Fibroblast of mammary gland (primary cell): ENCODE data around the gene IL15RA.
"Not testable (repeated sequence)": the region's sequence is repeated elsewhere in the genome, so short reads cannot be mapped to it uniquely, and the experiment has no call there.

Source experiments
- DNase-seq: peaks from one replicate; pipeline ENCODE4 v3.0.0-alpha.2; 2010; ENCODE audit warnings: low read depth
- H3K4me3 ChIP-seq: 2 replicates; pipeline ENCODE4 v1.5.1; 2011; ENCODE audit warnings: low read depth, mild to moderate bottlenecking, low read length, moderate library complexity; ENCODE audit not compliant: control insufficient read depth
- CTCF ChIP-seq: conservative IDR thresholded peaks from 2 replicates; pipeline ENCODE4 v1.5.1; 2011; ENCODE audit warnings: low read depth, low read length, inconsistent platforms; ENCODE audit not compliant: control insufficient read depth, insufficient read depth

Gene IL15RA

GRCh38 chr10:5951721-5952407, 25.5 kb downstream of the IL15RA start:
- DNase-seq: no peak
- no peak for TF ChIP-seq CTCF
- H3K4me3 ChIP-seq: no peak overlapping the region

- peak; percentile 41 for DNase-seq
- no peak overlapping the region for H3K4me3 ChIP-seq
- no peak for TF ChIP-seq CTCF
These were observed 26.1 kb downstream of the IL15RA start for GRCh38 chr10:5951167-5951711.

DNA sequence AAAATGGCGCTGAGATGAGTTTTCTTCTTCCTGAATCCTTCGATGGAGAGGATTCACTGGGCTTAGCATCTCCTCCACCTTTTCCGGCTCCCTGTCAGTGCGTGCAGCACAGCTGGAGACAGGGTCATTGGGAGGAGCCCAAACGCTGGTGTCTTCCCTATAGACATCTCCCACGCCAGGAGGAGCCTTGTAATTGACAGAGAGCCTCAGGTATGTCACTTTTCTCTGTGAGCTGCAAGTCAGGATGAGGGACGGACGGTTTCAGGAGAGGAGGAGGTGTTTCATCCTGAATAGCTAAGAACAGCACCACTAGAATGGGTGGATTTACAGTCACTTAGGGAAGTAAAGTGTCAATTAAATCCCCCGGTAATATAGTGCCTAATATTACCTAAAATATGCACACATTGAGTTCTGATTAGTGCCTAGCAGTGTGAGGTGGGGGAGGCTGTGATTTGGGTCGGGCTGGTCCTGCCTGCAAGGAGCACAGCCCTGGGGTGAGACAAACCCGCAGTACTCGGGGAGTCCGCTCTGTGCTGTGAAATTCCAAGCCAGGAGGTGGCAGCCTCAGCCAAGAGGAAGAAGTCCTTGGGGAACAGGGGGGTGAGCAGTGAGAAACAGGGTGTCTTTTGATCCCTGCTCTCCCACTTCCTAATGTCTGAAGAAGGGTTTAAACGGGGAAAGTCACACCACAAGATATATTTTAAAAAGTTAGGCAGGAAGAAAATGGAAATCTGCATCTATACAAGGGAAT, 28.2 kb downstream of the IL15RA start:
- peak; percentile 72 for DNase-seq
- TF ChIP-seq CTCF: peak; percentile 65
- no peak overlapping the region for H3K4me3 ChIP-seq

DNA sequence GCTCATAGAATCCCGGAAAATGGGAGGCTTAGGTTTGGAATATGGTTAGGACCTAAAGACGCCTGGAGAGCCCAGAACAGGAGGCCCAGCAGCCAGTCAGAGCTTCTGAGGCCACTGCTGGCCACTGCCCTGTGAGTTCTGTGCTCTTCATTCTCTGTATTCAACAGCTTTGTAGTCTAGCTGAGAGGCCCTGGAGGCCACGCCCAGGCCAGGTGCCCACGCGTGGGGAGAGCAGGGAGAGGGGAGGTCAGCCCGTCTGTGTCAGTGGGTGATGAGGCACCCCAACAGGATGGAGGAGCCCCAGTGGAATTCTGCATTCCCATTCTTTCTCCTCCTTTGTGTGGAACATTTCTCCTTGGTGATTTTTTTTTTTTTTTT, 29.1 kb downstream of the IL15RA start:
- DNase-seq: no peak
- no peak overlapping the region for H3K4me3 ChIP-seq
- no peak for TF ChIP-seq CTCF

DNA sequence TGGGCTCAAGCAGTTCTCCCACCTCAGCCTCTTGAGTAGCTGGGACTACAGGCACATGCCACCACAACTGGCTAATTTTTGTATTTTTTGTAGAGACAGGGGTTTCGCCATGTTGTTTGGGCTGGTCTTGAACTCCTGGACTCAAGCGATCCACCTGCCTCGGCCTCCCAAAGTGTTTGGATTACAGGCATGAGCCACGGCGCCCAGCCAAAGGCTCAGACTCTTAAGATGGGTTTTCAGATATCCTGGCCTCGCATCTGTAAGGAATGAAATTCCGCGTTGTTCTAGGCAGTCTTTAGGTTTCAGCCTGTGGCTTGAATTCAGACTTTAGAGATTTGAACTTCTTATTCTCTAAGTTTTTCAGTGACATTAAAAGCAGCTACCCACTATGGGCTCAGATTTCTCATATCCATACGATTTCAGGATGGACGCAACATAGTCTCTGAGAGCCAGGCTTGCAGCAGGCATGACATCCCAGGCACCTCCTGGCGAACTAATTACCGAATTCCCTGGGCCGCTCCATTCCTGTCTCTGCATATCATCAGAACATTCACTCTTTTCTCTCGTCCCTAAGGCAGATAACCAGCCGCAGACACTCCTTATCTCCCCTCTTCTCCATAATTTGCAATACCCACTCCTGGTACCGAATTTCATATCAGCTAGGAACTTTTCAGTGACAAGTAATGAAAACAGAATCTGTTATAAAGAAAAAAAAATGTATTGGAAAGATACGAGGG, 29.7 kb downstream of the IL15RA start:
- no peak for DNase-seq
- no peak overlapping the region for H3K4me3 ChIP-seq
- no peak for TF ChIP-seq CTCF

- no peak for DNase-seq
- H3K4me3 ChIP-seq: no peak overlapping the region
- TF ChIP-seq CTCF: no peak
These were observed 30.6 kb downstream of the IL15RA start for GRCh38 chr10:5946786-5947185.

DNA sequence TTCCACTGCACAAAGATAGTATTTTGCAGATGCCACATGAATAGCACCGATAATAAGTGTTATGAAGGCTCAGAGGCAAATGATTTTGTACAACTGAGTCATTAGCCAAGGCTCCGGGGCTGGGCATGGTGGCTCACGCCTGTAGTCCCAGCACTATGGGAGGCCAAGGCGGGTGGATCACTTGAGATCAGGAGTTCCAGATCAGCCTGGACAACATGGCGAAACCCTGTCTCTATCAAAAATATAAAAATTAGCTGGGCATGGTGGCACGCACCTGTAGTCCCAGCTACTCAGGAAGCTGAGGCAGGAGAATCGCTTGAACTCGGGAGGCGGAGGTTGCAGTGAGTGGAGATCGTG, 30.9 kb downstream of the IL15RA start:
- not testable (repeated sequence) for H3K4me3 ChIP-seq, DNase-seq
